ENCODE measurements around the gene EFNA2. TPM values are rescaled to one million over a fixed set of nuclear protein-coding genes. Genes with fewer than 3 reads are reported as not detected.

EFNA2 gene
- total RNA-seq, 2 donors from 2014 or later = not detected

GRCh38 chr19:1310853-1311180 is 25.1 kb downstream of the EFNA2 start:
- no peak for DNase-seq (ENCODE audit: low spot score)
- Histone ChIP-seq H3K27me3 (no peaks in the 10 kb centered on the region), H3K4me3 (no peak overlapping the region), H3K9me3 (no peaks in the 10 kb centered on the region), H3K27ac (no peak overlapping the region), H3K4me1 (peaks cover 0 to 6% of the 10 kb centered on the region in 2 donors), H3K36me3 (no peaks in the 10 kb centered on the region)
- TF ChIP-seq CTCF (IDR thresholded peaks at IDR 0.05) = no peak

- Histone ChIP-seq H3K9me3 (no peaks in the 10 kb centered on the region), H3K4me3 (no peak overlapping the region), H3K27ac (no peak overlapping the region), H3K36me3 (no peaks in the 10 kb centered on the region), H3K27me3 (peaks cover 0 to 6% of the 10 kb centered on the region in 2 donors), H3K4me1 (peaks cover 0 to 9% of the 10 kb centered on the region in 2 donors)
- no peak for DNase-seq (ENCODE audit: low spot score)
- TF ChIP-seq CTCF (IDR thresholded peaks at IDR 0.05) = no peak
Observed at GRCh38 chr19:1311543-1312091, 25.9 kb downstream of the EFNA2 start.

GRCh38 chr19:1312767-1313694 is 27.4 kb downstream of the EFNA2 start:
- H3K4me1 ChIP-seq = peaks cover 0 to 9% of the 10 kb centered on the region in 2 donors
- no peak overlapping the region for H3K4me3 ChIP-seq
- DNase-seq (ENCODE audit: low spot score) = no peak
- TF ChIP-seq CTCF (IDR thresholded peaks at IDR 0.05) = no peak
- no peak overlapping the region for H3K27ac ChIP-seq
- H3K36me3 ChIP-seq = no peaks in the 10 kb centered on the region
- peaks cover 0 to 6% of the 10 kb centered on the region in 2 donors for H3K27me3 ChIP-seq
- no peaks in the 10 kb centered on the region for H3K9me3 ChIP-seq

- no peaks in the 10 kb centered on the region for H3K9me3 ChIP-seq
- peaks cover 0 to 9% of the 10 kb centered on the region in 2 donors for H3K4me1 ChIP-seq
- H3K4me3 ChIP-seq = no peak overlapping the region
- H3K27ac ChIP-seq = no peak overlapping the region
- H3K36me3 ChIP-seq = no peaks in the 10 kb centered on the region
- no peak for TF ChIP-seq CTCF (IDR thresholded peaks at IDR 0.05)
- peaks cover 0 to 6% of the 10 kb centered on the region in 2 donors for H3K27me3 ChIP-seq
- no peak for DNase-seq (ENCODE audit: low spot score)
Observed at GRCh38 chr19:1313695-1314613, 28.3 kb downstream of the EFNA2 start.

- Histone ChIP-seq H3K4me1 (peaks cover 0 to 9% of the 10 kb centered on the region in 2 donors), H3K9me3 (no peaks in the 10 kb centered on the region), H3K27ac (no peak overlapping the region), H3K27me3 (peaks cover 0 to 6% of the 10 kb centered on the region in 2 donors), H3K36me3 (no peaks in the 10 kb centered on the region), H3K4me3 (peak overlapping the region in 1 of 2 donors; percentile 38)
- TF ChIP-seq CTCF (IDR thresholded peaks at IDR 0.05) = peak; percentile 50 to 86
- no peak for DNase-seq (ENCODE audit: low spot score)
Observed at GRCh38 chr19:1315470-1316166, 29.9 kb downstream of the EFNA2 start.

Data from right atrium auricular region (tissue), 2 donors.